ENCODE measurements around the gene ASB16. TPM values are rescaled to one million over a fixed set of nuclear protein-coding genes. Genes with fewer than 3 reads are reported as not detected.

The ASB16 gene
- total and polyA plus RNA-seq, 2 donors (not counting 1 experiment from before 2014, with no cell fraction given) = not detected

GRCh38 chr17:44124118-44124438 lies 46.4 kb upstream of the ASB16 start:
- TF ChIP-seq CTCF (IDR thresholded peaks at IDR 0.05) (peak; percentile 47), EZH2 (IDR thresholded peaks at IDR 0.05; ENCODE audit: borderline replicate concordance, insufficient read depth, low read depth, low read length, poor library complexity, severe bottlenecking) (no peak)
- Histone ChIP-seq H3K27ac (ENCODE audit: low read length in 2 of 2) (peak overlapping the region; percentile 43 to 71), H3K4me2 (replicated peaks; ENCODE audit: low read depth, low read length, poor library complexity, severe bottlenecking) (peak overlapping the region; percentile 99), H3K79me2 (ENCODE audit: control insufficient read depth, insufficient read depth, low read length) (peaks cover 58% of the 10 kb centered on the region), H2AFZ (ENCODE audit: insufficient read depth, low read depth, low read length, poor library complexity, severe bottlenecking) (peak overlapping the region; percentile 93), H3K4me1 (ENCODE audit: control insufficient read depth in 2 of 2, insufficient read depth in 2 of 2, low read length in 2 of 2) (peaks cover 18 to 26% of the 10 kb centered on the region in 2 donors), H3K9ac (ENCODE audit: low read length) (peak overlapping the region; percentile 91), H4K20me1 (ENCODE audit: control insufficient read depth, insufficient read depth, low read length, poor library complexity, severe bottlenecking) (peaks cover 35% of the 10 kb centered on the region), H3K4me3 (ENCODE audit: control extremely low read depth in 1 of 5, extremely low read depth in 1 of 5, insufficient read depth in 1 of 5, low read depth in 2 of 5, low read length in 4 of 5) (peak overlapping the region; percentile 71 to 98 (median 81)), H3K9me3 (ENCODE audit: control extremely low read depth in 1 of 3, control insufficient read depth in 2 of 3, insufficient read depth in 1 of 3, low read length in 2 of 3) (no peaks in the 10 kb centered on the region), H3K36me3 (replicated peaks in 1 of 2; ENCODE audit: control extremely low read depth in 1 of 2, control insufficient read depth in 1 of 2, extremely low read depth in 1 of 2, insufficient read depth in 2 of 2, low read length in 1 of 2) (peaks cover 0 to 1% of the 10 kb centered on the region in 2 experiments), H3K27me3 (replicated peaks in 1 of 4; ENCODE audit: control extremely low read depth in 1 of 4, control insufficient read depth in 3 of 4, insufficient read depth in 4 of 4, low read length in 3 of 4) (no peaks in the 10 kb centered on the region)
- ChIA-PET CTCF (interaction anchor here (0.8 to 2.2 kb wide), 18 partner anchors 10 to 239 kb away, joined by 3 to 16 read pairs (median 5); partner anchors contain the start of genes FAM171A2, GRN, HROB and LSM12), POLR2A (interaction anchor here (0.8 to 1.6 kb wide), 8 partner anchors 10 to 221 kb away, joined by 3 to 5 read pairs (median 4); partner anchors contain the start of genes G6PC3, GRN, TMEM101 and TMUB2)
- Mint-ChIP-seq H3K4me1 (peaks cover 42% of the 10 kb centered on the region), H3K9me3 (ENCODE audit: insufficient read depth) (no peaks in the 10 kb centered on the region), H3K27ac (peak overlapping the region; percentile 99), H3K27me3 (no peaks in the 10 kb centered on the region), H3K4me3 (peak overlapping the region; percentile 95)
- intact Hi-C loops (cut with micrococcal nuclease) = loop anchor here (1.0 kb wide), 2 partner anchors 17 to 54 kb away; partner anchors contain the start of genes G6PC3 and HROB
- ATAC-seq (ENCODE audit: low read depth) (no peak), DNase-seq (no peak)
- WGBS (ENCODE audit: insufficient coverage) = 6% methylated on average over 6 of the region's 8 CpGs

DNA sequence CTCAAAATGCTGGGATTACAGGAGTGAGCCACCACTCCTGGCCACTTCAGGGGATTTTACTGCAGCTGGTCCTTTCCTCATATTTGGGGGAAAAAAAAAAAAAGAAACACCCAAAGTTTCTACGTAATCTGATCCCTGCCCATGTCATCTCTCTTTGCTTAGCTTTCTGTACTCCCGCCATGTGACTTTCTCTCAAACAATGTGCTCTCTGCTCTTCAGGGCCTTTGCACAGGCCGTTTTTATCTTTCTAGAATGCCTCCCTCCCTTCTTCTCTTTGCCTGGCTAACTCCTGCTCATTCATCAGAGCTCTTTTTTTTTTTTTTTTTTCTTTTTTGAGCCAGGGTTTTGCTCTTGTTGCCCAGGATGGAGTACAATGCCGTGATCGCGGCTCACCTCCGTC lies 42.1 kb upstream of the ASB16 start:
- no peak for DNase-seq
- no peak overlapping the region for H3K4me2 ChIP-seq (replicated peaks; ENCODE audit: low read depth, low read length, poor library complexity, severe bottlenecking)
- H3K9ac ChIP-seq (ENCODE audit: low read length) = no peak overlapping the region
- H3K4me3 ChIP-seq (ENCODE audit: control extremely low read depth in 1 of 5, extremely low read depth in 1 of 5, insufficient read depth in 1 of 5, low read depth in 2 of 5, low read length in 4 of 5) = no peak overlapping the region
- no peak for ATAC-seq (ENCODE audit: low read depth)
- H3K36me3 ChIP-seq (replicated peaks in 1 of 2; ENCODE audit: control extremely low read depth in 1 of 2, control insufficient read depth in 1 of 2, extremely low read depth in 1 of 2, insufficient read depth in 2 of 2, low read length in 1 of 2) = no peaks in the 10 kb centered on the region
- H4K20me1 ChIP-seq (ENCODE audit: control insufficient read depth, insufficient read depth, low read length, poor library complexity, severe bottlenecking) = no peaks in the 10 kb centered on the region
- no peaks in the 10 kb centered on the region for H3K27me3 ChIP-seq (replicated peaks in 1 of 4; ENCODE audit: control extremely low read depth in 1 of 4, control insufficient read depth in 3 of 4, insufficient read depth in 4 of 4, low read length in 3 of 4)
- 87% methylated on average over 3 of the region's 7 CpGs for WGBS (ENCODE audit: insufficient coverage)
- intact Hi-C loops (cut with micrococcal nuclease) = no loop called here
- no peaks in the 10 kb centered on the region for H3K9me3 Mint-ChIP-seq (ENCODE audit: insufficient read depth)
- no peaks in the 10 kb centered on the region for H3K9me3 ChIP-seq (ENCODE audit: control extremely low read depth in 1 of 3, control insufficient read depth in 2 of 3, insufficient read depth in 1 of 3, low read length in 2 of 3)
- H3K79me2 ChIP-seq (ENCODE audit: control insufficient read depth, insufficient read depth, low read length) = peaks cover 15% of the 10 kb centered on the region
- no peaks in the 10 kb centered on the region for H3K27me3 Mint-ChIP-seq
- POLR2A ChIA-PET = no interaction called here
- H3K4me3 Mint-ChIP-seq = no peak overlapping the region
- H3K4me1 ChIP-seq (ENCODE audit: control insufficient read depth in 2 of 2, insufficient read depth in 2 of 2, low read length in 2 of 2) = peaks cover 0 to 7% of the 10 kb centered on the region in 2 donors
- no peak overlapping the region for H2AFZ ChIP-seq (ENCODE audit: insufficient read depth, low read depth, low read length, poor library complexity, severe bottlenecking)
- TF ChIP-seq CTCF (IDR thresholded peaks at IDR 0.05) (no peak), EZH2 (IDR thresholded peaks at IDR 0.05; ENCODE audit: borderline replicate concordance, insufficient read depth, low read depth, low read length, poor library complexity, severe bottlenecking) (no peak)
- H3K4me1 Mint-ChIP-seq = peaks cover 8% of the 10 kb centered on the region
- CTCF ChIA-PET = interaction anchor here (0.7 kb wide), 1 partner anchor 10 kb away, joined by 4 read pairs; no protein-coding TSS in a partner anchor
- no peak overlapping the region for H3K27ac ChIP-seq (ENCODE audit: low read length in 2 of 2)
- H3K27ac Mint-ChIP-seq = no peak overlapping the region

Measured in B cell (primary cell).